ENCODE results near the gene MADD.

- TF ChIP-seq CTCF (IDR thresholded peaks at IDR 0.05; ENCODE audit: poor library complexity, severe bottlenecking) (no peak), SMC3 (conservative IDR thresholded peaks at IDR 0.05; ENCODE audit: poor library complexity) (no peak), RAD21 (conservative IDR thresholded peaks at IDR 0.05) (no peak), MXI1 (conservative IDR thresholded peaks at IDR 0.05; ENCODE audit: poor library complexity, severe bottlenecking) (no peak)
These were observed 36.5 kb downstream of the MADD start for GRCh38 chr11:47306484-47306844.
